GM18951 (cell line): ENCODE measurements around the gene MAP4.
"Not testable (repeated sequence)": the region's sequence is repeated elsewhere in the genome, so short reads cannot be mapped to it uniquely, and the experiment has no call there.

ENCODE experiments used
- POLR2A ChIP-seq: IDR thresholded peaks from 4 replicates; pipeline ENCODE4 v1.6.1; 2011; ENCODE audit warnings: mild to moderate bottlenecking; ENCODE audit not compliant: insufficient read length, insufficient read depth; ENCODE audit errors: extremely low read depth
- in situ Hi-C: fragments of 300-500 bp; cut with MboI; formaldehyde crosslinking; loops from one replicate; pipeline ENCODE4 v1.12.0; 2022; ENCODE audit warnings: low sequenced_read_pairs, mixed read lengths, inconsistent platforms; ENCODE audit not compliant: unreplicated experiment

The MAP4 gene

GRCh38 chr3:47888986-47889757, 127.0 kb downstream of the MAP4 start:
- TF ChIP-seq POLR2A, result no peak
- in situ Hi-C loops, result no loop called here

- in situ Hi-C loops, result not testable (repeated sequence)
Observed at GRCh38 chr3:47887991-47888390, 128.2 kb downstream of the MAP4 start.

- in situ Hi-C loops, result no loop called here
- no peak for TF ChIP-seq POLR2A
Observed at GRCh38 chr3:47885168-47885567, 131.0 kb downstream of the MAP4 start.

GRCh38 chr3:47884603-47885002, 131.6 kb downstream of the MAP4 start:
- in situ Hi-C loops, result no loop called here
- no peak for TF ChIP-seq POLR2A

- in situ Hi-C loops, result no loop called here
- no peak for TF ChIP-seq POLR2A
Observed at GRCh38 chr3:47882338-47882737, 133.9 kb downstream of the MAP4 start.

- in situ Hi-C loops, result no loop called here
- TF ChIP-seq POLR2A, result no peak
Observed at GRCh38 chr3:47877719-47878118, 138.5 kb downstream of the MAP4 start.

GRCh38 chr3:47877290-47877689, 138.9 kb downstream of the MAP4 start:
- TF ChIP-seq POLR2A, result no peak
- in situ Hi-C loops, result no loop called here

- no peak for TF ChIP-seq POLR2A
- in situ Hi-C loops, result no loop called here
Observed at GRCh38 chr3:47874913-47875312, 141.3 kb downstream of the MAP4 start.

- in situ Hi-C loops, result no loop called here
- TF ChIP-seq POLR2A, result no peak
Observed at GRCh38 chr3:47874438-47874837, 141.8 kb downstream of the MAP4 start.

GRCh38 chr3:47872916-47873315, 143.3 kb downstream of the MAP4 start:
- no peak for TF ChIP-seq POLR2A
- in situ Hi-C loops, result no loop called here

- TF ChIP-seq POLR2A, result no peak
- in situ Hi-C loops, result no loop called here
Observed at GRCh38 chr3:47871389-47871788, 144.8 kb downstream of the MAP4 start.

- no peak for TF ChIP-seq POLR2A
- in situ Hi-C loops, result no loop called here
Observed at GRCh38 chr3:47870702-47871260, 145.4 kb downstream of the MAP4 start.

- in situ Hi-C loops, result no loop called here
- TF ChIP-seq POLR2A, result no peak
Observed at GRCh38 chr3:47870156-47870555, 146.1 kb downstream of the MAP4 start.

- no peak for TF ChIP-seq POLR2A
- in situ Hi-C loops, result no loop called here
Observed at GRCh38 chr3:47868306-47868705, 147.9 kb downstream of the MAP4 start.

GRCh38 chr3:47867451-47868044, 148.7 kb downstream of the MAP4 start:
- no peak for TF ChIP-seq POLR2A

GRCh38 chr3:47865192-47865591, 151.0 kb downstream of the MAP4 start:
- TF ChIP-seq POLR2A, result no peak
- in situ Hi-C loops, result no loop called here

More at GRCh38 chr3:47867451-47868044, 148.7 kb downstream of the MAP4 start:
- in situ Hi-C loops, result no loop called here
